Heart left ventricle (tissue), 16 donors: Measurements from ENCODE around the gene GREB1. TPM values are rescaled to one million over a fixed set of nuclear protein-coding genes. Genes with fewer than 3 reads are reported as not detected.

Experiments used
- ATAC-seq, 4 donors: fragments of 200-7000 bp; cut with Tn5 transposase; one replicate each; pipeline ENCODE4 v1.9.1; 2020 to 2022; ENCODE audit warnings: moderate library complexity in 4 of 4, mild to moderate bottlenecking in 3 of 4, moderate number of reproducible peaks in 1 of 4
- DNase-seq, 5 donors: peaks; one replicate each; pipeline ENCODE4 v3.0.0-alpha.2; 2020
- H3K27ac ChIP-seq, 12 donors: fragments of 200-600 bp; sonication (generic) in 4 of 12; one replicate each; pipeline versions ENCODE4 v1.5.0 to v1.8.0; 2016 to 2022; ENCODE audit warnings: mild to moderate bottlenecking in 2 of 12
- H3K27me3 ChIP-seq, 9 donors: fragments of 200-600 bp; sonication (generic) in 2 of 9; one replicate each; pipeline versions ENCODE4 v1.5.1 to v1.8.0; 2016 to 2022; ENCODE audit warnings: mild to moderate bottlenecking in 3 of 9
- H3K36me3 ChIP-seq, 9 donors: fragments of 200-600 bp; sonication (generic) in 2 of 9; one replicate each; pipeline versions ENCODE4 v1.5.0 to v1.8.0; 2018 to 2022; ENCODE audit warnings: mild to moderate bottlenecking in 2 of 9
- H3K4me1 ChIP-seq, 12 donors: fragments of 200-600 bp; sonication (generic) in 4 of 12; one replicate each; pipeline versions ENCODE4 v1.5.0 to v1.8.0; 2016 to 2022; ENCODE audit warnings: mild to moderate bottlenecking in 3 of 12
- H3K4me3 ChIP-seq, 12 donors: fragments of 200-600 bp; sonication (generic) in 4 of 12; one replicate each; pipeline versions ENCODE4 v1.5.0 to v1.8.0; 2017 to 2022; ENCODE audit warnings: mild to moderate bottlenecking in 9 of 12, moderate library complexity in 4 of 12
- H3K9me3 ChIP-seq, 12 donors: fragments of 200-600 bp; sonication (generic) in 4 of 12; one replicate each; pipeline versions ENCODE4 v1.5.0 to v1.8.0; 2016 to 2022; ENCODE audit warnings: mild to moderate bottlenecking in 1 of 12
- CTCF ChIP-seq, 12 donors: fragments of 200-600 bp; sonication (generic) in 4 of 12; IDR thresholded peaks; one replicate each; pipeline versions ENCODE4 v1.5.0 to v1.8.0; 2018 to 2022; ENCODE audit warnings: antibody characterized with exemption in 12 of 12, mild to moderate bottlenecking in 5 of 12
- POLR2A ChIP-seq, 2 donors: fragments of 450-650 bp; IDR thresholded peaks; one replicate each; pipeline ENCODE4 v1.6.1; 2017; ENCODE audit warnings: antibody characterized with exemption in 2 of 2, mild to moderate bottlenecking in 2 of 2, moderate library complexity in 2 of 2
- WGBS, 4 donors: extraction: QIAGEN DNeasy Blood & Tissue Kit in 2 of 4; methylation state at CpG; one replicate each; pipeline versions ENCODE4 v1.1.5 to v1.1.7; 2013 to 2018; 5-methylcytosine and 5-hydroxymethylcytosine counted together
- intact Hi-C, 10 donors: fragments of 100-400 bp; cut with DNase I; formaldehyde crosslinking; loops; one replicate each; pipeline versions ENCODE4 v1.11.1 to v1.14.2; 2022
- polyA plus RNA-seq, 2 donors: library from polyadenylated mRNA; stranded (reverse); fragments of 200-250 nt; gene quantifications; one replicate each; pipeline ENCODE4 v1.2.3, GENCODE V29; 2013
- total RNA-seq, 9 donors: library from RNA; depleted of rRNA in 2 of 9; stranded (reverse); fragments of >200 nt in 2 of 9; fragmentation: NEBNext Ultra II Directional in 3 of 9; extraction: Animal tissue kit (Norgen Biotek cat#: 25700) in 3 of 9; gene quantifications; one replicate each; pipeline versions ENCODE4 v1.1.0 to v1.2.4, GENCODE V29; 2016 to 2023
- donor health status: ischemic (EF 13 %, LVEDD 7.1; RV severe dilation, severe dysfunction).
- donor health status: healthy with polysubstance abuse.
- donor health status: DM: no; HTN: yes; CAD: no.
- donor health status: DM: no; HTN: no; CAD: no.
- donor health status: ischemic (EF 25% LVEDD 6.9; RV normal size, moderate dysfunction).
- donor health status: ischemic (EF 25% LVEDD 5.7; RV mildly dilated, moderate dysfunction).
- donor health status: healthy.
- donor health status: DM: yes; HTN: yes; CAD: no.
- donor health status: ischemic (EF 35%, LVEDD 5.7; RV mildly dilated, moderate dysfunction).
- donor health status: nonischemic (EF 11% LVEDD 7.7; RV severe dilation, severe dysfunction).
- donor health status: DM: yes; HTN: yes; CAD: no.
- donor health status: PGD.
- donor health status: ischemic (EF 29% LVEDD 5.4; RV normal size, mild dysfunction).
- donor health status: nonischemic (EF 23%, LVEDD 6.1; RV moderate dilation, normal function).

The GREB1 gene
- total and polyA plus RNA-seq, 11 donors, result 1.4 to 11.5 (median 5.6) TPM

GRCh38 chr2:11576398-11576797 lies 42.6 kb downstream of the GREB1 start:
- Histone ChIP-seq H3K36me3 (peaks cover 0 to 2% (median 0%) of the 10 kb centered on the region in 9 donors), H3K27ac (no peak overlapping the region), H3K9me3 (no peaks in the 10 kb centered on the region), H3K4me1 (no peaks in the 10 kb centered on the region), H3K4me3 (no peak overlapping the region), H3K27me3 (no peaks in the 10 kb centered on the region)
- intact Hi-C loops, result no loop called here
- no peak for TF ChIP-seq POLR2A (IDR thresholded peaks at IDR 0.05)
- TF ChIP-seq CTCF (IDR thresholded peaks at IDR 0.05), result no peak
- WGBS, 4 donors, result 95 to 97% (median 96%) methylated on average over 10 of the region's 10 CpGs
- no peak for DNase-seq
- ATAC-seq, result no peak

- DNase-seq (peak in 1 of 5 donors; percentile 12), ATAC-seq (no peak)
- 73 to 79% (median 76%) methylated on average over 14 of the region's 14 CpGs for WGBS, 4 donors
- intact Hi-C loops, result no loop called here
- H3K9me3 ChIP-seq, result no peaks in the 10 kb centered on the region
- H3K4me1 ChIP-seq, result peaks cover 0 to 2% (median 0%) of the 10 kb centered on the region in 12 donors
- TF ChIP-seq POLR2A (IDR thresholded peaks at IDR 0.05) (no peak), CTCF (IDR thresholded peaks at IDR 0.05) (no peak)
- H3K36me3 ChIP-seq, result peaks cover 0 to 2% (median 0%) of the 10 kb centered on the region in 9 donors
- H3K27ac ChIP-seq, result no peak overlapping the region
- H3K27me3 ChIP-seq, result no peaks in the 10 kb centered on the region
- no peak overlapping the region for H3K4me3 ChIP-seq
Observed at GRCh38 chr2:11577101-11577883, 43.4 kb downstream of the GREB1 start.

GRCh38 chr2:11578081-11578948 lies 44.5 kb downstream of the GREB1 start:
- TF ChIP-seq POLR2A (IDR thresholded peaks at IDR 0.05) (no peak), CTCF (IDR thresholded peaks at IDR 0.05) (no peak)
- Histone ChIP-seq H3K4me1 (peaks cover 0 to 9% (median 0%) of the 10 kb centered on the region in 12 donors), H3K27me3 (no peaks in the 10 kb centered on the region), H3K36me3 (peaks cover 0 to 2% (median 0%) of the 10 kb centered on the region in 9 donors), H3K4me3 (no peak overlapping the region), H3K9me3 (no peaks in the 10 kb centered on the region), H3K27ac (no peak overlapping the region)
- ATAC-seq (no peak), DNase-seq (peak in 1 of 5 donors; percentile 9)
- WGBS, 4 donors, result 87 to 89% (median 88%) methylated on average over 22 of the region's 22 CpGs
- intact Hi-C loops, result no loop called here
